Measurements from ENCODE around the gene OR5K2. TPM values are rescaled to one million over a fixed set of nuclear protein-coding genes. Genes with fewer than 3 reads are reported as not detected.

Gene OR5K2
- total RNA-seq, 2 experiments from 2014 or later, result not detected

- BruUV-seq (replicated peaks), result no TSS peak
- Histone ChIP-seq H3K79me2 (ENCODE audit: insufficient read depth, low read depth, low read length) (peaks cover 31% of the 10 kb centered on the region; the same call in 1 of the 2 replicates), H3K36me3 (ENCODE audit: insufficient read depth, low read length) (no peaks in the 10 kb centered on the region; the same call in 1 of the 2 replicates), H3K4me2 (ENCODE audit: low read length) (no peak overlapping the region), H4K20me1 (ENCODE audit: insufficient read depth, low read length) (no peaks in the 10 kb centered on the region), H3K9me3 (ENCODE audit: low read length) (no peaks in the 10 kb centered on the region), H3K4me3 (ENCODE audit: low read depth, low read length, poor library complexity, severe bottlenecking) (no peak overlapping the region), H3K27ac (ENCODE audit: low read depth, low read length, poor library complexity, severe bottlenecking) (no peak overlapping the region), H3K9me2 (ENCODE audit: insufficient read depth, low read length) (no peaks in the 10 kb centered on the region), H2AFZ (ENCODE audit: low read length) (no peak overlapping the region), H3K4me1 (ENCODE audit: insufficient read depth, low read length, poor library complexity, severe bottlenecking) (peaks cover 66% of the 10 kb centered on the region)
- ChIA-PET CTCF (ENCODE audit: unreplicated experiment) (no interaction called here), POLR2A (interaction anchor here (1.0 to 3.3 kb wide), 9 partner anchors 9 to 23 kb away, joined by 3 to 27 read pairs (median 5); partner anchors contain the start of gene GPR15)
- DNase-seq (ENCODE audit: low spot score), result no peak
- intact Hi-C loops (cut with micrococcal nuclease; ENCODE audit: unreplicated experiment), result loop anchor here (2.0 kb wide), 1 partner anchor 21 kb away; no protein-coding TSS in a partner anchor
- TF ChIP-seq EZH2phosphoT487 (IDR thresholded peaks at IDR 0.05; ENCODE audit: borderline replicate concordance, low read depth, low read length), result no peak
- TF ChIP-seq CTCF (conservative IDR thresholded peaks at IDR 0.05; ENCODE audit: low read length), result no peak
These were observed 44.2 kb downstream of the OR5K2 start for GRCh38 chr3:98541695-98542094.

GRCh38 chr3:98542623-98543022 is 45.1 kb downstream of the OR5K2 start:
- DNase-seq (ENCODE audit: low spot score), result no peak
- Histone ChIP-seq H3K9me2 (ENCODE audit: insufficient read depth, low read length) (no peaks in the 10 kb centered on the region), H3K4me2 (ENCODE audit: low read length) (no peak overlapping the region), H3K4me3 (ENCODE audit: low read depth, low read length, poor library complexity, severe bottlenecking) (no peak overlapping the region), H2AFZ (ENCODE audit: low read length) (no peak overlapping the region), H4K20me1 (ENCODE audit: insufficient read depth, low read length) (no peaks in the 10 kb centered on the region), H3K4me1 (ENCODE audit: insufficient read depth, low read length, poor library complexity, severe bottlenecking) (peaks cover 57% of the 10 kb centered on the region), H3K9me3 (ENCODE audit: low read length) (no peaks in the 10 kb centered on the region), H3K79me2 (ENCODE audit: insufficient read depth, low read depth, low read length) (peaks cover 21% of the 10 kb centered on the region; the same call in 1 of the 2 replicates), H3K27ac (ENCODE audit: low read depth, low read length, poor library complexity, severe bottlenecking) (no peak overlapping the region), H3K36me3 (ENCODE audit: insufficient read depth, low read length) (no peaks in the 10 kb centered on the region; the same call in 1 of the 2 replicates)
- TF ChIP-seq CTCF (conservative IDR thresholded peaks at IDR 0.05; ENCODE audit: low read length) (no peak), EZH2phosphoT487 (IDR thresholded peaks at IDR 0.05; ENCODE audit: borderline replicate concordance, low read depth, low read length) (no peak)
- intact Hi-C loops (cut with micrococcal nuclease; ENCODE audit: unreplicated experiment), result no loop called here
- ChIA-PET CTCF (ENCODE audit: unreplicated experiment) (no interaction called here), POLR2A (interaction anchor here (0.6 to 3.3 kb wide), 4 partner anchors 9 to 23 kb away, joined by 3 to 27 read pairs (median 4); no protein-coding TSS in a partner anchor)
- no TSS peak for BruUV-seq (replicated peaks)

GRCh38 chr3:98545940-98546339 is 48.5 kb downstream of the OR5K2 start:
- Histone ChIP-seq H3K4me3 (ENCODE audit: low read depth, low read length, poor library complexity, severe bottlenecking) (peak overlapping the region; percentile 29), H3K27ac (ENCODE audit: low read depth, low read length, poor library complexity, severe bottlenecking) (no peak overlapping the region), H3K79me2 (ENCODE audit: insufficient read depth, low read depth, low read length) (peaks cover 4% of the 10 kb centered on the region; the same call in 1 of the 2 replicates), H3K9me3 (ENCODE audit: low read length) (no peaks in the 10 kb centered on the region), H3K36me3 (ENCODE audit: insufficient read depth, low read length) (no peaks in the 10 kb centered on the region; the same call in 1 of the 2 replicates), H3K9me2 (ENCODE audit: insufficient read depth, low read length) (no peaks in the 10 kb centered on the region), H3K4me2 (ENCODE audit: low read length) (peak overlapping the region; percentile 58), H2AFZ (ENCODE audit: low read length) (peak overlapping the region; percentile 90), H4K20me1 (ENCODE audit: insufficient read depth, low read length) (no peaks in the 10 kb centered on the region), H3K4me1 (ENCODE audit: insufficient read depth, low read length, poor library complexity, severe bottlenecking) (peaks cover 37% of the 10 kb centered on the region)
- DNase-seq (ENCODE audit: low spot score), result peak; percentile 41
- no TSS peak for BruUV-seq (replicated peaks)
- intact Hi-C loops (cut with micrococcal nuclease; ENCODE audit: unreplicated experiment), result no loop called here
- CTCF ChIA-PET (ENCODE audit: unreplicated experiment), result interaction anchor here (1.0 kb wide), 1 partner anchor 17 kb away, joined by 3 read pairs; no protein-coding TSS in a partner anchor
- POLR2A ChIA-PET, result interaction anchor here (0.8 to 2.9 kb wide), 11 partner anchors 9 to 20 kb away, joined by 3 to 28 read pairs (median 4); partner anchors contain the start of gene GPR15
- TF ChIP-seq CTCF (conservative IDR thresholded peaks at IDR 0.05; ENCODE audit: low read length), result no peak
- no peak for TF ChIP-seq EZH2phosphoT487 (IDR thresholded peaks at IDR 0.05; ENCODE audit: borderline replicate concordance, low read depth, low read length)

All from OCI-LY7 (cell line).